CD14-positive monocyte (primary cell): ENCODE data around the gene GXYLT1. TPM values are rescaled to one million over a fixed set of nuclear protein-coding genes. Genes with fewer than 3 reads are reported as not detected.

ENCODE experiments used
- DNase-seq, 3 donors: peaks; one replicate each; pipeline ENCODE4 v3.0.0-alpha.2; 2011 to 2022
- H2AFZ ChIP-seq: 2 replicates; pipeline ENCODE4 v1.6.0; 2012; ENCODE audit warnings: mild to moderate bottlenecking, low read depth, low read length, inconsistent platforms; ENCODE audit not compliant: insufficient read depth, poor library complexity, severe bottlenecking
- H3K27ac ChIP-seq, 2 donors: 1 replicate in 1 of 2; 2 replicates in 1 of 2; pipeline ENCODE4 v1.5.1; 2012 to 2013; ENCODE audit warnings: low read length in 2 of 2, control low read depth in 1 of 2, inconsistent platforms in 1 of 2, low read depth in 1 of 2, mild to moderate bottlenecking in 1 of 2
- H3K27me3 ChIP-seq, 2 donors: one replicate each; pipeline versions ENCODE4 v1.6.0 to v1.6.1; 2011 to 2013; ENCODE audit warnings: low read length in 2 of 2; ENCODE audit not compliant: control insufficient read depth in 2 of 2, insufficient read depth in 2 of 2
- H3K36me3 ChIP-seq, 2 donors: replicated peaks in 1 of 2; 1 replicate in 1 of 2; 2 replicates in 1 of 2; pipeline versions ENCODE4 v1.5.1 to v1.6.1; 2012 to 2013; ENCODE audit warnings: low read length in 2 of 2, control low read depth in 1 of 2, inconsistent platforms in 1 of 2, mild to moderate bottlenecking in 1 of 2; ENCODE audit not compliant: insufficient read depth in 2 of 2, control insufficient read depth in 1 of 2
- H3K4me1 ChIP-seq, 2 donors: 1 replicate in 1 of 2; 2 replicates in 1 of 2; pipeline versions ENCODE4 v1.5.1 to v1.6.1; 2012 to 2013; ENCODE audit warnings: low read length in 2 of 2, control low read depth in 1 of 2, inconsistent platforms in 1 of 2, mild to moderate bottlenecking in 1 of 2, moderate library complexity in 1 of 2; ENCODE audit not compliant: insufficient read depth in 2 of 2, control insufficient read depth in 1 of 2
- H3K4me2 ChIP-seq: replicated peaks from 2 replicates; pipeline ENCODE3; 2012; ENCODE audit warnings: low read length, moderate library complexity, mild to moderate bottlenecking; ENCODE audit not compliant: poor library complexity, severe bottlenecking; ENCODE audit errors: extremely low read depth
- H3K4me3 ChIP-seq, 3 experiments: fragments of 200-600 bp in 1 of 3; sonication (generic) in 1 of 3; replicated peaks in 1 of 3; 1 replicate in 2 of 3; 2 replicates in 1 of 3; pipeline ENCODE4 v1.5.1; 2011 to 2013; ENCODE audit warnings: low read length in 3 of 3, mild to moderate bottlenecking in 3 of 3, control low read depth in 2 of 3, low read depth in 2 of 3, inconsistent platforms in 1 of 3, moderate library complexity in 1 of 3
- H3K79me2 ChIP-seq: 2 replicates; pipeline ENCODE4 v1.6.0; 2012; ENCODE audit warnings: mild to moderate bottlenecking, control low read depth, inconsistent platforms, low read length, moderate library complexity; ENCODE audit not compliant: insufficient read depth
- H3K9ac ChIP-seq: 2 replicates; pipeline ENCODE4 v1.6.0; 2017; ENCODE audit warnings: low read length, mild to moderate bottlenecking; ENCODE audit not compliant: insufficient read depth, poor library complexity, severe bottlenecking
- H3K9me3 ChIP-seq, 2 donors: replicated peaks in 1 of 2; 1 replicate in 1 of 2; 2 replicates in 1 of 2; pipeline versions ENCODE4 v1.5.1 to v1.6.1; 2012 to 2013; ENCODE audit warnings: low read length in 2 of 2, control low read depth in 1 of 2; ENCODE audit not compliant: control insufficient read depth in 1 of 2, insufficient read depth in 1 of 2
- H4K20me1 ChIP-seq: 2 replicates; pipeline ENCODE4 v1.6.0; 2012; ENCODE audit warnings: mild to moderate bottlenecking, low read length, control low read depth, moderate library complexity; ENCODE audit not compliant: insufficient read depth
- H3K27ac Mint-ChIP-seq, 7 donors: one replicate each; pipeline ENCODE4 v1.8.0; 2020; ENCODE audit warnings: mild to moderate bottlenecking in 7 of 7, mixed read lengths in 7 of 7, moderate library complexity in 6 of 7, inconsistent platforms in 2 of 7
- H3K27me3 Mint-ChIP-seq, 3 donors: one replicate each; pipeline ENCODE4 v1.8.0; 2021 to 2022; ENCODE audit warnings: low read depth in 3 of 3, mild to moderate bottlenecking in 3 of 3, mixed read lengths in 3 of 3, moderate library complexity in 3 of 3, inconsistent platforms in 1 of 3
- H3K36me3 Mint-ChIP-seq, 2 donors: one replicate each; pipeline ENCODE4 v1.8.0; 2020; ENCODE audit warnings: mixed read lengths in 2 of 2, inconsistent platforms in 1 of 2, mild to moderate bottlenecking in 1 of 2
- H3K4me1 Mint-ChIP-seq: one replicate; pipeline ENCODE4 v1.8.0; 2020; ENCODE audit warnings: mild to moderate bottlenecking, mixed read lengths
- H3K4me3 Mint-ChIP-seq, 2 donors: one replicate each; pipeline ENCODE4 v1.8.0; 2020; ENCODE audit warnings: mild to moderate bottlenecking in 2 of 2, mixed read lengths in 2 of 2, moderate library complexity in 1 of 2
- H3K9me3 Mint-ChIP-seq, 7 donors: one replicate each; pipeline ENCODE4 v1.8.0; 2020 to 2022; ENCODE audit warnings: mixed read lengths in 7 of 7, mild to moderate bottlenecking in 6 of 7, moderate library complexity in 6 of 7, inconsistent platforms in 2 of 7
- WGBS: methylation state at CpG from one replicate; pipeline ENCODE4 v1.1.5; 2013; ENCODE audit warnings: missing lambda C conversion rate; ENCODE audit not compliant: insufficient coverage; 5-methylcytosine and 5-hydroxymethylcytosine counted together
- intact Hi-C, 2 donors: fragments of 100-400 bp; cut with micrococcal nuclease; formaldehyde crosslinking; loops; one replicate each; pipeline versions ENCODE4 v1.15.0 to v1.15.1; 2023
- polyA plus RNA-seq, 3 donors: library from polyadenylated mRNA; depleted of rRNA in 1 of 3; unstranded in 2 of 3; stranded (reverse) in 1 of 3; fragments of 300-500 nt in 2 of 3; fragments of >200 nt in 1 of 3; fragmentation: Illumina TruSeq in 2 of 3; gene quantifications; 1 replicate in 2 of 3; 2 replicates in 1 of 3; pipeline ENCODE4 v1.2.3, GENCODE V29; 2012 to 2021
- TF ChIP-seq, protein P1 (sequence below): fragments of 200-600 bp; IDR thresholded peaks from one replicate; pipeline ENCODE4 v1.8.0; 2022; ENCODE audit warnings: antibody characterized with exemption, mild to moderate bottlenecking

The GXYLT1 gene
- polyA plus RNA-seq, 3 donors: 2.5 to 7.1 (median 4.9) TPM

DNA sequence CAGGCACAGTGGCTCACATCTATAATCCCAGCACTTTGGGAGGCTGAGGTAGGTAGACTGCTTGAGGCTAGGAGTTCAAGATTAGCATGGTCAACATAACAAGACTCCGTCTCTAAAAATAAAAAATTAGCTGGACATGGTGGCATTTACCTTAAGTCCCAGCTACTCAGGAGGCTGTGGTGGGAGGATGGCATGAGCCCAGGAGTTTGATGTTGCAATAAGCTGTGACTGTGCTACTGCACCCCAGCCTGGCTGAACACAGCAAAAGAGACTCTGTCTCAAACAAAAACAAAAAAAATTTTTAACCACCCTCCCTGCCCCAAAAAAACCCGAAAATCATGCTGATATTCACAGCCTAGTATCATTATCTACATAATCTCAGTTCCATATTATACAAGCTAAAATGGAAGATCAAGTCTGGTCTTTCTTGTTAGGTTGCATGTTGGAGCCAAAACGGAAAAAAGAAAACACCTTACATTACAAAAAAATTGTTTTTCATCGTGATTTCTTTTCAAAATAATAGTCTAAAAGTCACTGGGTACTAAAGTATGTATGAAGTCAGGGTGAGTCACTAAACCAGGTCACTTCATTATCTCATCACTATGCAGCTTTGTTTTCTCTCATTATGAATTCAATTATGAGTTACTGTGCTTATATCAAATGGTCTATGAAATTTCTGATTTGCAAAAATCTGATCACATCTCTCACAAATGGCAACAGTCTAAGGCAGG lies 13.8 kb downstream of the GXYLT1 start:
- Histone ChIP-seq H3K27me3 (no peaks in the 10 kb centered on the region), H3K4me2 (no peak overlapping the region), H3K27ac (peak overlapping the region in 1 of 2 donors; percentile 47), H3K79me2 (peaks cover 90% of the 10 kb centered on the region), H3K4me3 (no peak overlapping the region), H3K9me3 (no peaks in the 10 kb centered on the region), H4K20me1 (peaks cover 76% of the 10 kb centered on the region), H2AFZ (no peak overlapping the region), H3K4me1 (peaks cover 11 to 20% of the 10 kb centered on the region in 2 donors), H3K36me3 (no peaks in the 10 kb centered on the region), H3K9ac (no peak overlapping the region)
- peak overlapping the region in 1 of 7 donors; percentile 56 for H3K27ac Mint-ChIP-seq
- peaks cover 7 to 13% of the 10 kb centered on the region in 2 donors for H3K36me3 Mint-ChIP-seq
- intact Hi-C loops: loop anchor here in 1 of 2 donors (5.0 kb wide), 1 partner anchor 201 kb away; no protein-coding TSS in a partner anchor
- peaks cover 22% of the 10 kb centered on the region for H3K4me1 Mint-ChIP-seq
- H3K4me3 Mint-ChIP-seq: no peak overlapping the region
- DNase-seq: peak in 2 of 3 donors; percentile 17 to 30
- H3K27me3 Mint-ChIP-seq: no peaks in the 10 kb centered on the region
- TF ChIP-seq, protein P1, sequence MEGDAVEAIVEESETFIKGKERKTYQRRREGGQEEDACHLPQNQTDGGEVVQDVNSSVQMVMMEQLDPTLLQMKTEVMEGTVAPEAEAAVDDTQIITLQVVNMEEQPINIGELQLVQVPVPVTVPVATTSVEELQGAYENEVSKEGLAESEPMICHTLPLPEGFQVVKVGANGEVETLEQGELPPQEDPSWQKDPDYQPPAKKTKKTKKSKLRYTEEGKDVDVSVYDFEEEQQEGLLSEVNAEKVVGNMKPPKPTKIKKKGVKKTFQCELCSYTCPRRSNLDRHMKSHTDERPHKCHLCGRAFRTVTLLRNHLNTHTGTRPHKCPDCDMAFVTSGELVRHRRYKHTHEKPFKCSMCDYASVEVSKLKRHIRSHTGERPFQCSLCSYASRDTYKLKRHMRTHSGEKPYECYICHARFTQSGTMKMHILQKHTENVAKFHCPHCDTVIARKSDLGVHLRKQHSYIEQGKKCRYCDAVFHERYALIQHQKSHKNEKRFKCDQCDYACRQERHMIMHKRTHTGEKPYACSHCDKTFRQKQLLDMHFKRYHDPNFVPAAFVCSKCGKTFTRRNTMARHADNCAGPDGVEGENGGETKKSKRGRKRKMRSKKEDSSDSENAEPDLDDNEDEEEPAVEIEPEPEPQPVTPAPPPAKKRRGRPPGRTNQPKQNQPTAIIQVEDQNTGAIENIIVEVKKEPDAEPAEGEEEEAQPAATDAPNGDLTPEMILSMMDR: no peak
- H3K9me3 Mint-ChIP-seq: no peaks in the 10 kb centered on the region
- WGBS: no CpG with 5 or more reads among the region's 4 CpGs

DNA sequence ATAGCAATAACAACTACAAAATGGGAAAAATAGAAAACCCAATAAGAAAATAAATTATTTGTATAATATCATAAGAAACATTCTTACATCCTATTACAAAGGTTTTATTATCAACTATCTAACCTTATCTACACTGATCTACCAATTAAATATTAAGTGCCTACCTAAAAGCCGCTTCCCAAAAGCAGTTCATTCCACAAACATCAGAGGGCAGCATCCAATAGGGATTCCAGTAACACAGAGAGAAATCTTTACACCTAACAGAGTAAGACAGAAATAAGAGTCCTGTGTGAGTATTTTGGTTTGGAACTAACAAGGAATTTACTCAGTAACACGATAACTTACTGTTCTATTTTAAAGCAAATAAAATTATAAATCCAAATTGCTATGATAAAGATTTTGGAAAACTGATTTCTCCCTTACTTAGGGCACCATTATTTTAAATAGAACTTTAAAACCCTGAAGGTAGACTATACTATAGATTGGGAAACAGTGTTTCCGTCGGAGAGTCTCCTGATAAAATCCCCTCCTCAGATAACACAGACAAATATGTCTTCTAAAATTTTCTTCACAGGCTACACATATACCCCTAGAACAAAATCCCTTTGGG lies 15.0 kb downstream of the GXYLT1 start:
- Histone ChIP-seq H3K36me3 (no peaks in the 10 kb centered on the region), H3K9ac (no peak overlapping the region), H3K4me1 (peaks cover 9 to 16% of the 10 kb centered on the region in 2 donors), H3K9me3 (no peaks in the 10 kb centered on the region), H3K79me2 (peaks cover 87% of the 10 kb centered on the region), H4K20me1 (peaks cover 69% of the 10 kb centered on the region), H3K4me2 (no peak overlapping the region), H2AFZ (no peak overlapping the region), H3K27me3 (no peaks in the 10 kb centered on the region), H3K27ac (no peak overlapping the region), H3K4me3 (no peak overlapping the region)
- H3K4me3 Mint-ChIP-seq: no peak overlapping the region
- no CpG with 5 or more reads among the region's 4 CpGs for WGBS
- no peaks in the 10 kb centered on the region for H3K27me3 Mint-ChIP-seq
- intact Hi-C loops: loop anchor here in 1 of 2 donors (5.0 kb wide), 1 partner anchor 203 kb away; no protein-coding TSS in a partner anchor
- TF ChIP-seq, protein P1: peak; percentile 73
- peaks cover 13% of the 10 kb centered on the region for H3K4me1 Mint-ChIP-seq
- peak in 2 of 3 donors; percentile 48 to 54 for DNase-seq
- no peak overlapping the region for H3K27ac Mint-ChIP-seq
- H3K36me3 Mint-ChIP-seq: peaks cover 7 to 13% of the 10 kb centered on the region in 2 donors
- H3K9me3 Mint-ChIP-seq: no peaks in the 10 kb centered on the region
